B cell (primary cell): ENCODE results near the gene SWT1. TPM values are rescaled to one million over a fixed set of nuclear protein-coding genes. Genes with fewer than 3 reads are reported as not detected.

Source experiments
- ATAC-seq: fragments of 200-7000 bp; cut with Tn5 transposase; one replicate; pipeline ENCODE4 v1.10.0; 2021; ENCODE audit warnings: low read depth, mild to moderate bottlenecking, moderate number of reproducible peaks, moderate library complexity
- CTCF ChIA-PET: fragments of 350-600 bp; sonication (Branson Sonifier 250); formaldehyde crosslinking; loops from one replicate; lab custom pipeline; 2021; ENCODE audit warnings: antibody characterized with exemption, inconsistent platforms; lab: Charles Lee
- POLR2A ChIA-PET: fragments of 350-600 bp; sonication (Branson Sonifier 250); formaldehyde crosslinking; loops from one replicate; lab custom pipeline; 2021; ENCODE audit warnings: antibody characterized with exemption; lab: Charles Lee
- DNase-seq: peaks from one replicate; pipeline ENCODE4 v3.0.0; 2013
- H2AFZ ChIP-seq: 2 replicates; pipeline ENCODE4 v1.6.1; 2012; ENCODE audit warnings: mild to moderate bottlenecking, low read depth, low read length; ENCODE audit not compliant: insufficient read depth, poor library complexity, severe bottlenecking
- H3K27ac ChIP-seq, 2 donors: 1 replicate in 1 of 2; 2 replicates in 1 of 2; pipeline ENCODE4 v1.5.1; 2012 to 2013; ENCODE audit warnings: low read length in 2 of 2, mild to moderate bottlenecking in 2 of 2, moderate library complexity in 1 of 2
- H3K27me3 ChIP-seq, 4 experiments: fragments of 200-600 bp in 1 of 4; sonication (generic) in 1 of 4; replicated peaks in 1 of 4; 1 replicate in 2 of 4; 2 replicates in 2 of 4; pipeline versions ENCODE4 v1.6.1 to v1.7.0; 2013 to 2016; ENCODE audit warnings: low read length in 3 of 4, mild to moderate bottlenecking in 2 of 4, mixed read lengths in 1 of 4, moderate library complexity in 1 of 4; ENCODE audit not compliant: insufficient read depth in 4 of 4, control insufficient read depth in 3 of 4; ENCODE audit errors: control extremely low read depth in 1 of 4
- H3K36me3 ChIP-seq, 2 experiments: replicated peaks in 1 of 2; 1 replicate in 1 of 2; 2 replicates in 1 of 2; pipeline versions ENCODE4 v1.6.1 to v1.7.1; 2013; ENCODE audit warnings: low read length in 1 of 2; ENCODE audit not compliant: insufficient read depth in 2 of 2, control insufficient read depth in 1 of 2; ENCODE audit errors: control extremely low read depth in 1 of 2, extremely low read depth in 1 of 2
- H3K4me1 ChIP-seq, 2 donors: fragments of 200-600 bp in 1 of 2; sonication (generic) in 1 of 2; 1 replicate in 1 of 2; 2 replicates in 1 of 2; pipeline versions ENCODE4 v1.5.1 to v1.6.1; 2013 to 2017; ENCODE audit warnings: low read length in 2 of 2; ENCODE audit not compliant: control insufficient read depth in 2 of 2, insufficient read depth in 2 of 2
- H3K4me2 ChIP-seq: replicated peaks from 2 replicates; pipeline ENCODE3; 2012; ENCODE audit warnings: mild to moderate bottlenecking, low read depth, low read length; ENCODE audit not compliant: poor library complexity, severe bottlenecking
- H3K4me3 ChIP-seq, 5 experiments: fragments of 200-600 bp in 1 of 5; sonication (generic) in 1 of 5; 1 replicate in 3 of 5; 2 replicates in 2 of 5; pipeline versions ENCODE4 v1.5.1 to v1.7.0; 2011 to 2016; ENCODE audit warnings: low read length in 4 of 5, mild to moderate bottlenecking in 4 of 5, low read depth in 2 of 5, control low read depth in 1 of 5, moderate library complexity in 1 of 5; ENCODE audit not compliant: insufficient read depth in 1 of 5; ENCODE audit errors: control extremely low read depth in 1 of 5, extremely low read depth in 1 of 5
- H3K79me2 ChIP-seq: fragments of 200-600 bp; sonication (generic); one replicate; pipeline ENCODE4 v1.6.0; 2016; ENCODE audit warnings: low read length; ENCODE audit not compliant: control insufficient read depth, insufficient read depth
- H3K9ac ChIP-seq: fragments of 200-600 bp; sonication (generic); 2 replicates; pipeline ENCODE4 v1.6.1; 2017; ENCODE audit warnings: mild to moderate bottlenecking, low read length, moderate library complexity
- H3K9me3 ChIP-seq, 3 donors: one replicate each; pipeline versions ENCODE4 v1.6.1 to v1.7.1; 2013; ENCODE audit warnings: low read length in 2 of 3; ENCODE audit not compliant: control insufficient read depth in 2 of 3, insufficient read depth in 1 of 3; ENCODE audit errors: control extremely low read depth in 1 of 3
- H4K20me1 ChIP-seq: 2 replicates; pipeline ENCODE4 v1.6.0; 2012; ENCODE audit warnings: mild to moderate bottlenecking, low read length; ENCODE audit not compliant: insufficient read depth, control insufficient read depth, poor library complexity, severe bottlenecking
- H3K27ac Mint-ChIP-seq: one replicate; pipeline ENCODE4 v1.8.0; 2021; ENCODE audit warnings: mixed read lengths
- H3K27me3 Mint-ChIP-seq: one replicate; pipeline ENCODE4 v1.8.0; 2021; ENCODE audit warnings: mixed read lengths
- H3K4me1 Mint-ChIP-seq: one replicate; pipeline ENCODE4 v1.8.0; 2021; ENCODE audit warnings: mixed read lengths
- H3K4me3 Mint-ChIP-seq: one replicate; pipeline ENCODE4 v1.8.0; 2021; ENCODE audit warnings: mixed read lengths
- H3K9me3 Mint-ChIP-seq: one replicate; pipeline ENCODE4 v1.8.0; 2022; ENCODE audit warnings: mixed read lengths; ENCODE audit not compliant: insufficient read depth
- EZH2 ChIP-seq: IDR thresholded peaks from 2 replicates; pipeline ENCODE4 v1.6.1; 2012; ENCODE audit warnings: borderline replicate concordance, low read depth, mild to moderate bottlenecking, moderate library complexity, low read length; ENCODE audit not compliant: insufficient read depth, poor library complexity, severe bottlenecking
- WGBS: methylation state at CpG from one replicate; pipeline ENCODE4 v1.1.5; 2013; ENCODE audit warnings: missing lambda C conversion rate; ENCODE audit not compliant: insufficient coverage; 5-methylcytosine and 5-hydroxymethylcytosine counted together
- intact Hi-C: fragments of 100-400 bp; cut with micrococcal nuclease; formaldehyde crosslinking; loops from one replicate; pipeline ENCODE4 v1.10.0; 2022
- polyA plus RNA-seq: library from polyadenylated mRNA; depleted of rRNA; stranded (reverse); fragments of >200 nt; gene quantifications from 2 replicates; pipeline ENCODE4 v1.2.3, GENCODE V29; 2012
- total RNA-seq, 2 donors: library from RNA; stranded (reverse); fragments of 120-200 nt in 1 of 2; gene quantifications; 1 replicate in 1 of 2; 2 replicates in 1 of 2; pipeline versions ENCODE4 v1.2.3 to v1.2.4, GENCODE V29; 2013 to 2022
- TF ChIP-seq, protein P1 (sequence below): fragments of 200-600 bp; IDR thresholded peaks from one replicate; pipeline ENCODE4 v1.8.0; 2022; ENCODE audit warnings: antibody characterized with exemption, mild to moderate bottlenecking

Gene SWT1
- total and polyA plus RNA-seq, 2 donors (not counting 1 experiment from before 2014, with no cell fraction given) = 2.1 to 8.5 TPM

DNA sequence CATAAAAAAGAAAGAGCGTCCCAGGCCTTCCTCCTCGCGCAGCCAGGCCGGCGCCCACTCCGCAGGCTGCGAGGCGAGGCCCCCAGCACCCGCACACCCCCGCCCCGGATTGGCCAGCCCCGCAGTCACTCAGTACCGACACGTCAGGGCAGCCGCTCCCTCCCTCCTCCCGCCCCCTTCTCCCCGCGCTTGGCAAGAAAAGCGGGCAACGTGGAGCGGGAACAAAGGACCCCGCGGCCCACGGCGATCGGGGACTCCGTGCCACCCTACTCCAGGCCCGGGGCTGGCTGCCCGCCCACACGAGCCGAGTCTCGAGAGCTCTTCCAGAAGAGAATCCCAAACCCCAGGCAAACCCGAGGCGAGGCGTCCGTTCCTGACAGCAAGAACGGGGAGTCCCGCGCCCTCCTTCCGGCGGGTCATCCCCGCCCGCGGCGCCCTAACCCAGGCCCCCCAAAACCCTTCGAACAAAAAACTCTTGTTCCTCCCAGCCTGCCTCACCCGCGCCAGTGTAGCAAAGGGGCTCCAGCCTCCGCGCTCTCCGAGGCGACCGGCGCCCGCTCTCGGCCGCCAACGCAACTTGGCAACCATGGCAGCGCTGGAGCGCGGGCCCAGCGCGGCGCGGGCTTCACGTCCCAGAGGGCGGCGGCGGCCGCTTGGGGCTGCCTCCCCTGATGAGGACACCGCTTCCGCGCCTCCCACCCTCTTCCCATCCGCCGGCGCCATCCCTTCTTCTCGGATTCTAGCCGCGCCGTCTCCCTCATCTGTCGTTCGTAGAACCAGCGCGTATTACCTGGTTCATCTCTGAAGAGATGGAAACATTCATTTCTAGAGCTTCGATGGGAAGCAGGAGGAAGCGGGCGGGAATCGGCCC, 159.4 kb downstream of the SWT1 start:
- Histone ChIP-seq H3K4me1 (peaks cover 36 to 48% of the 10 kb centered on the region in 2 donors), H3K4me3 (peak overlapping the region; percentile 94 to 98 (median 96)), H3K79me2 (peaks cover 55% of the 10 kb centered on the region), H3K9ac (peak overlapping the region; percentile 90), H2AFZ (peak overlapping the region; percentile 61), H3K9me3 (peaks cover 0 to 4% (median 0%) of the 10 kb centered on the region in 3 donors), H3K36me3 (peaks cover 0 to 2% of the 10 kb centered on the region in 2 experiments), H4K20me1 (peaks cover 47% of the 10 kb centered on the region), H3K27me3 (no peaks in the 10 kb centered on the region), H3K27ac (peak overlapping the region; percentile 95), H3K4me2 (peak overlapping the region; percentile 96)
- TF ChIP-seq EZH2 = no peak
- TF ChIP-seq, protein P1, sequence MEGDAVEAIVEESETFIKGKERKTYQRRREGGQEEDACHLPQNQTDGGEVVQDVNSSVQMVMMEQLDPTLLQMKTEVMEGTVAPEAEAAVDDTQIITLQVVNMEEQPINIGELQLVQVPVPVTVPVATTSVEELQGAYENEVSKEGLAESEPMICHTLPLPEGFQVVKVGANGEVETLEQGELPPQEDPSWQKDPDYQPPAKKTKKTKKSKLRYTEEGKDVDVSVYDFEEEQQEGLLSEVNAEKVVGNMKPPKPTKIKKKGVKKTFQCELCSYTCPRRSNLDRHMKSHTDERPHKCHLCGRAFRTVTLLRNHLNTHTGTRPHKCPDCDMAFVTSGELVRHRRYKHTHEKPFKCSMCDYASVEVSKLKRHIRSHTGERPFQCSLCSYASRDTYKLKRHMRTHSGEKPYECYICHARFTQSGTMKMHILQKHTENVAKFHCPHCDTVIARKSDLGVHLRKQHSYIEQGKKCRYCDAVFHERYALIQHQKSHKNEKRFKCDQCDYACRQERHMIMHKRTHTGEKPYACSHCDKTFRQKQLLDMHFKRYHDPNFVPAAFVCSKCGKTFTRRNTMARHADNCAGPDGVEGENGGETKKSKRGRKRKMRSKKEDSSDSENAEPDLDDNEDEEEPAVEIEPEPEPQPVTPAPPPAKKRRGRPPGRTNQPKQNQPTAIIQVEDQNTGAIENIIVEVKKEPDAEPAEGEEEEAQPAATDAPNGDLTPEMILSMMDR = no peak
- peak overlapping the region; percentile 92 for H3K4me3 Mint-ChIP-seq
- DNase-seq (peak; percentile 89), ATAC-seq (peak; percentile 42)
- ChIA-PET CTCF (interaction anchor here (0.7 to 5.0 kb wide), 11 partner anchors 29 to 511 kb away, joined by 3 to 50 read pairs (median 8); no protein-coding TSS in a partner anchor), POLR2A (interaction anchor here (0.6 to 2.9 kb wide), 13 partner anchors 23 to 378 kb away, joined by 3 to 11 read pairs (median 5); no protein-coding TSS in a partner anchor)
- no peaks in the 10 kb centered on the region for H3K9me3 Mint-ChIP-seq
- intact Hi-C loops = loop anchor here (1.0 to 10.0 kb wide), 13 partner anchors 23 to 1724 kb away; partner anchors contain the start of genes NCF2, ODR4, RNF2 and SWT1
- H3K4me1 Mint-ChIP-seq = peaks cover 56% of the 10 kb centered on the region
- no peaks in the 10 kb centered on the region for H3K27me3 Mint-ChIP-seq
- under 1% methylated on average over 88 of the region's 88 CpGs for WGBS
- H3K27ac Mint-ChIP-seq = peak overlapping the region; percentile 98
